ENCODE data around the gene FARP1.

The FARP1 gene

DNA sequence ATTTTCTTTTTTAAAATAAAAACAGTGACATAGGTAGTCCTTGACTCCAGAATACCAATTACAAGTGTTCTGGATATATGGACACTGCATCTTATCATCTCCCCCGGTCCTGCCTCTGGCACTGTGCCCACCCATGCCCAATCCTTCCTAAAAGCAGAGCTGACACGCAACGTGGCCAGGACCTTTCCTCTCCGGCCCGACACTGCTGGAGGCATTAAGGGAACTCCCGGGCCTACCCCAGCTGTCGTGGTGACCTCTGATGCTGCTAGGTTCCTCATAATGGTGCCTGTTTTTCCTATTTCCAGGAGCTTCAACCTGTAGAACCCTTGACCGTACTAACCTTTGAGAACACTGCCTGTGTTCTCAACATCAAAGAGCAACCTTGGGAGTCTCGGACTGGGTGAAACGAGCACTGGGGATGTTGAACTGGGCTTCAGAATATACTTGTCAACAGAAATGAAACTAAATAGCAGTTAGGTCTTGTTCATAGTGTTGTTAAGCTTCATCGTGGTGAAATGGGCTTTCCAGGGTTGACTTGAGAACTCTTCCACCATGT lies 48.1 kb downstream of the FARP1 start:
- peaks cover 13% of the 10 kb centered on the region for H3K4me1 ChIP-seq (ENCODE audit: control insufficient read depth, insufficient read depth, low read length)
- no peaks in the 10 kb centered on the region for H3K36me3 ChIP-seq (ENCODE audit: control insufficient read depth, insufficient read depth, low read length, severe bottlenecking)
- no peak for DNase-seq (ENCODE audit: low read depth)
- H3K9me3 ChIP-seq (ENCODE audit: control insufficient read depth, low read length), result no peaks in the 10 kb centered on the region
- no peak overlapping the region for H3K4me3 ChIP-seq (ENCODE audit: low read length)
- no peaks in the 10 kb centered on the region for H3K27me3 ChIP-seq (replicated peaks; ENCODE audit: control insufficient read depth, insufficient read depth, low read length)
- no peak overlapping the region for H3K9ac ChIP-seq (ENCODE audit: low read length)

GRCh38 chr13:98192008-98192407 lies 49.1 kb downstream of the FARP1 start:
- Histone ChIP-seq H3K36me3 (ENCODE audit: control insufficient read depth, insufficient read depth, low read length, severe bottlenecking) (no peaks in the 10 kb centered on the region), H3K9me3 (ENCODE audit: control insufficient read depth, low read length) (no peaks in the 10 kb centered on the region)

GRCh38 chr13:98195054-98195791 lies 52.3 kb downstream of the FARP1 start:
- H3K27me3 ChIP-seq (replicated peaks; ENCODE audit: control insufficient read depth, insufficient read depth, low read length), result no peaks in the 10 kb centered on the region
- H3K36me3 ChIP-seq (ENCODE audit: control insufficient read depth, insufficient read depth, low read length, severe bottlenecking), result no peaks in the 10 kb centered on the region
- DNase-seq (ENCODE audit: low read depth), result no peak
- H3K9ac ChIP-seq (ENCODE audit: low read length), result no peak overlapping the region
- H3K9me3 ChIP-seq (ENCODE audit: control insufficient read depth, low read length), result no peaks in the 10 kb centered on the region
- H3K4me1 ChIP-seq (ENCODE audit: control insufficient read depth, insufficient read depth, low read length), result peaks cover 9% of the 10 kb centered on the region
- H3K4me3 ChIP-seq (ENCODE audit: low read length), result no peak overlapping the region

More at GRCh38 chr13:98192008-98192407, 49.1 kb downstream of the FARP1 start:
- H3K4me1 ChIP-seq (ENCODE audit: control insufficient read depth, insufficient read depth, low read length), result peaks cover 13% of the 10 kb centered on the region
- no peaks in the 10 kb centered on the region for H3K27me3 ChIP-seq (replicated peaks; ENCODE audit: control insufficient read depth, insufficient read depth, low read length)
- no peak overlapping the region for H3K9ac ChIP-seq (ENCODE audit: low read length)
- H3K4me3 ChIP-seq (ENCODE audit: low read length), result no peak overlapping the region
- no peak for DNase-seq (ENCODE audit: low read depth)

GRCh38 chr13:98198683-98199082 lies 55.8 kb downstream of the FARP1 start:
- Histone ChIP-seq H3K36me3 (ENCODE audit: control insufficient read depth, insufficient read depth, low read length, severe bottlenecking) (no peaks in the 10 kb centered on the region), H3K4me1 (ENCODE audit: control insufficient read depth, insufficient read depth, low read length) (peaks cover 13% of the 10 kb centered on the region), H3K27me3 (replicated peaks; ENCODE audit: control insufficient read depth, insufficient read depth, low read length) (no peaks in the 10 kb centered on the region), H3K9me3 (ENCODE audit: control insufficient read depth, low read length) (no peaks in the 10 kb centered on the region), H3K9ac (ENCODE audit: low read length) (no peak overlapping the region), H3K4me3 (ENCODE audit: low read length) (no peak overlapping the region)
- DNase-seq (ENCODE audit: low read depth), result no peak

DNA sequence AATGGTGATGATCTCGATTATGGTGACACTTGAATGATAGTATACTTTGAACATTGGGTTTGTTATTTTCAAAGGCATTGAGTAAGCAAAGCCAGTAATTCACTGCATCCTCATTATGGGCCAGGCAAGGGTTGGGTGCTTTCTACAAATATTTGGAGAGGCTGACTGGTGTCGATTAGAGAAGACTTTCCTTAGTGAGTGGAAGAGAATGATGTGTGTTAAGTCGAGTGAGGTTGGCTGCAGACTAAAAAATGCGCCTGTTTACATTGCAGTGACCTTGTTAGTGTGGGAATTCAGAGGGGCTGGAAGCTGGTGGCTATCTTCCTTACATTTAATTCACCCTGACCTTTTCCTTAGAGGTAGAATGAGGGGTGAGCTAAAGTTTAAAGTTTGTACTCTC lies 56.6 kb downstream of the FARP1 start:
- H3K27me3 ChIP-seq (replicated peaks; ENCODE audit: control insufficient read depth, insufficient read depth, low read length), result no peaks in the 10 kb centered on the region
- H3K9ac ChIP-seq (ENCODE audit: low read length), result no peak overlapping the region
- no peak overlapping the region for H3K4me3 ChIP-seq (ENCODE audit: low read length)
- no peak for DNase-seq (ENCODE audit: low read depth)
- peaks cover 17% of the 10 kb centered on the region for H3K4me1 ChIP-seq (ENCODE audit: control insufficient read depth, insufficient read depth, low read length)
- H3K36me3 ChIP-seq (ENCODE audit: control insufficient read depth, insufficient read depth, low read length, severe bottlenecking), result no peaks in the 10 kb centered on the region
- no peaks in the 10 kb centered on the region for H3K9me3 ChIP-seq (ENCODE audit: control insufficient read depth, low read length)

GRCh38 chr13:98200211-98200878 lies 57.5 kb downstream of the FARP1 start:
- Histone ChIP-seq H3K4me1 (ENCODE audit: control insufficient read depth, insufficient read depth, low read length) (peaks cover 9% of the 10 kb centered on the region), H3K36me3 (ENCODE audit: control insufficient read depth, insufficient read depth, low read length, severe bottlenecking) (no peaks in the 10 kb centered on the region), H3K4me3 (ENCODE audit: low read length) (no peak overlapping the region), H3K9ac (ENCODE audit: low read length) (no peak overlapping the region), H3K9me3 (ENCODE audit: control insufficient read depth, low read length) (no peaks in the 10 kb centered on the region), H3K27me3 (replicated peaks; ENCODE audit: control insufficient read depth, insufficient read depth, low read length) (no peaks in the 10 kb centered on the region)
- no peak for DNase-seq (ENCODE audit: low read depth)

- Histone ChIP-seq H3K9me3 (ENCODE audit: control insufficient read depth, low read length) (peaks cover 7% of the 10 kb centered on the region), H3K27me3 (replicated peaks; ENCODE audit: control insufficient read depth, insufficient read depth, low read length) (no peaks in the 10 kb centered on the region), H3K9ac (ENCODE audit: low read length) (no peak overlapping the region), H3K36me3 (ENCODE audit: control insufficient read depth, insufficient read depth, low read length, severe bottlenecking) (no peaks in the 10 kb centered on the region), H3K4me1 (ENCODE audit: control insufficient read depth, insufficient read depth, low read length) (peaks cover 8% of the 10 kb centered on the region), H3K4me3 (ENCODE audit: low read length) (no peak overlapping the region)
- DNase-seq (ENCODE audit: low read depth), result no peak
Measured at GRCh38 chr13:98201189-98201588, 58.3 kb downstream of the FARP1 start.

DNA sequence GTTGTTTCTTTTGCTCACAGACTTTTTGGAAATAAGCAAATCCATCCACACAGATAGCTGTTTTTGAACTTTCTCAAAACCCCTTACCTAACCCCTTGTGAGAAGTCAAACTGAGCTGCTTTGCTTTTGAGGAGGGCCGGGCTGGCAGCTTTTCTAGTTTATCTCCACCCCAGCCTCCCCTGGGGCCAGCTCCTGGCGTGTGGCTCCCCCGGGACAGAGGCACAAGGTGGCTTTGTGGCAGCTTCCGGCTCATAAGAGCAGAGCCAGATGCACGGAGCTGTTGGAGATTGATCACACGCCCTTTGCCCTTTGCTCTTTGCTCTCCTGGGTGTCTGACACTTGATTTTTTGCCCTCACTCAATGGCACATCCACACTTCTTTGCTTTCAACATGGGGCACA lies 59.1 kb downstream of the FARP1 start:
- Histone ChIP-seq H3K9ac (ENCODE audit: low read length) (no peak overlapping the region), H3K27me3 (replicated peaks; ENCODE audit: control insufficient read depth, insufficient read depth, low read length) (no peaks in the 10 kb centered on the region), H3K4me3 (ENCODE audit: low read length) (no peak overlapping the region), H3K36me3 (ENCODE audit: control insufficient read depth, insufficient read depth, low read length, severe bottlenecking) (no peaks in the 10 kb centered on the region), H3K4me1 (ENCODE audit: control insufficient read depth, insufficient read depth, low read length) (peaks cover 8% of the 10 kb centered on the region), H3K9me3 (ENCODE audit: control insufficient read depth, low read length) (peaks cover 11% of the 10 kb centered on the region)
- no peak for DNase-seq (ENCODE audit: low read depth)

DNA sequence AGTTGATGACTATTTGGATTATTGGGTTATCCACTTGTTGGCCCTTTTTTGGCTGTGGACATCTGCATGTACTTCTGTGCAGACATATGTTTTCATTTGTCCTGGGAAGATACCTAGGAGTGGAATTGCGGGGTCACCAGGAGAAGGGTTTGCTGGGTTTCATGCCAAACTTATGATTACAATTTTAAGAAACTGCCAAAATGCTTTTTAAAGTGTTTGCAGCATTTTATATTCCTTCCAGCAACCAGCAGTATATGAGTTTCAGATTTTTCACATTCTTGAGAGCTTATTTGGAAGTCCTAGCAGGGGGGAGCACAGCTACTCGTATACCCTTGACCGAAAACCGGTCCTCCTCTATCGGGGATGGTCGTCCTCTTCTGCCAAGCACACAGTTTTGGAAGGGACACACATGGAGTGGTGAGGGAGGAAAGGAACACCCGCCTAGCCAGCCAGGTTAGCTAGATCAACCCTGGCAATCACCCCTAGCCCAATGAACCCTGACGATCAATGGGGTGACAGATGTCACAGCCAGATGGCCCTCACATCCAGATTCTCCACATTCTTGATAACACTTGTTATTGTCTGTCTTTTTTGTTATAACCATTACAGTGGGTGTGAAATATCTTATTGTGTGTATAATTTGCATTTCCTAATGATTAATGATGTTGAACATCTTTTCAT lies 60.9 kb downstream of the FARP1 start:
- Histone ChIP-seq H3K27me3 (replicated peaks; ENCODE audit: control insufficient read depth, insufficient read depth, low read length) (no peaks in the 10 kb centered on the region), H3K4me1 (ENCODE audit: control insufficient read depth, insufficient read depth, low read length) (peaks cover 8% of the 10 kb centered on the region), H3K9me3 (ENCODE audit: control insufficient read depth, low read length) (peaks cover 11% of the 10 kb centered on the region), H3K4me3 (ENCODE audit: low read length) (peak overlapping the region; percentile 52), H3K36me3 (ENCODE audit: control insufficient read depth, insufficient read depth, low read length, severe bottlenecking) (no peaks in the 10 kb centered on the region), H3K9ac (ENCODE audit: low read length) (no peak overlapping the region)
- peak; percentile 56 for DNase-seq (ENCODE audit: low read depth)

DNA sequence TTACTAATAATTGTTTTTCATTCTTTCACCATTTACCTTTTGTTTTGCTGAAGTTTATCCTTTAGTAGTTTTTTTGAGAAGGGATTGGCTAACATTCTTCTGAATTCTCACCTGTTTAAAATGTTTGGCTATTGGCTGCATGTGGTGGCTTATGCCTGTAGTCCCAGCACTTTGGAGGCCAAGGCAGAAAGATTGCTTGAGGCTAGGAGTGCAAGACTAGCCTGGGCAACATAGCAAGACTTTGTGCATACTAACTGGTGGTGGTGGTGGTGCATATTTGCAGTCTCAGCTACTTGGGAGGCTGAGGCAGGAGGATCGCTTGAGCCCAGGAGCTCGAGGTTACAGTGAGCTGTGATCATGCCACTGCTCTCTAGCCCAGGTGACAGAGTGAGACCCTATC lies 61.7 kb downstream of the FARP1 start:
- no peak overlapping the region for H3K4me3 ChIP-seq (ENCODE audit: low read length)
- H3K36me3 ChIP-seq (ENCODE audit: control insufficient read depth, insufficient read depth, low read length, severe bottlenecking), result no peaks in the 10 kb centered on the region
- no peaks in the 10 kb centered on the region for H3K27me3 ChIP-seq (replicated peaks; ENCODE audit: control insufficient read depth, insufficient read depth, low read length)
- peaks cover 8% of the 10 kb centered on the region for H3K4me1 ChIP-seq (ENCODE audit: control insufficient read depth, insufficient read depth, low read length)
- H3K9me3 ChIP-seq (ENCODE audit: control insufficient read depth, low read length), result peaks cover 11% of the 10 kb centered on the region
- no peak overlapping the region for H3K9ac ChIP-seq (ENCODE audit: low read length)
- no peak for DNase-seq (ENCODE audit: low read depth)

GRCh38 chr13:98206946-98207345 lies 64.1 kb downstream of the FARP1 start:
- peaks cover 11% of the 10 kb centered on the region for H3K9me3 ChIP-seq (ENCODE audit: control insufficient read depth, low read length)
- no peaks in the 10 kb centered on the region for H3K36me3 ChIP-seq (ENCODE audit: control insufficient read depth, insufficient read depth, low read length, severe bottlenecking)
- H3K9ac ChIP-seq (ENCODE audit: low read length), result no peak overlapping the region
- no peak overlapping the region for H3K4me3 ChIP-seq (ENCODE audit: low read length)
- DNase-seq (ENCODE audit: low read depth), result peak; percentile 65
- H3K27me3 ChIP-seq (replicated peaks; ENCODE audit: control insufficient read depth, insufficient read depth, low read length), result no peaks in the 10 kb centered on the region
- H3K4me1 ChIP-seq (ENCODE audit: control insufficient read depth, insufficient read depth, low read length), result peaks cover 8% of the 10 kb centered on the region

Data from adipocyte (in vitro differentiated cells).